GM19328 (cell line): Measurements from ENCODE around the gene WDR77.

ENCODE experiments used
- ATAC-seq: cut with Tn5 transposase; IDR thresholded peaks from one replicate; pipeline ENCODE4 v1.9.1; 2021; ENCODE audit warnings: mild to moderate bottlenecking, moderate library complexity; ENCODE audit not compliant: unreplicated experiment

WDR77 gene

GRCh38 chr1:111470596-111470995 is 21.5 kb upstream of the WDR77 start:
- ATAC-seq, result no peak

DNA sequence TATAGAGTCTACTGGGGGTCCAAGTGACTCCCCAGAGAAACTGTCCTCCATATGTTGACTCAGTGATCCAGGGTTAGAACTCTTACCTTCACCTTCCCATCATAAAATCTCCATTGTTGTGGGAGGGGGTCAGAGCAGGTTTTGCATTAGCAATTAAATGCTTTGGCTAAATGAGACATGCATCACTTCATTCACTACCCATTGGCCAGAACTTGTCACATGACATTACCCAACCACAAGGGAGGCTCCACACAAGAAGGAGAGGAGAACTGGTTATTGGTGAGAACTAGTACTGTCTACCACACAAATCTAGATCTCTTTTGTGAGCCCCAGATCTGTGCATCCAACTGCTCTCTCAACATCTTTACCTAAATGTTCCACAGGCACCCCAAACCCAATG is 20.5 kb upstream of the WDR77 start:
- no peak for ATAC-seq

- no peak for ATAC-seq
Measured at GRCh38 chr1:111468717-111469100, 19.7 kb upstream of the WDR77 start.

DNA sequence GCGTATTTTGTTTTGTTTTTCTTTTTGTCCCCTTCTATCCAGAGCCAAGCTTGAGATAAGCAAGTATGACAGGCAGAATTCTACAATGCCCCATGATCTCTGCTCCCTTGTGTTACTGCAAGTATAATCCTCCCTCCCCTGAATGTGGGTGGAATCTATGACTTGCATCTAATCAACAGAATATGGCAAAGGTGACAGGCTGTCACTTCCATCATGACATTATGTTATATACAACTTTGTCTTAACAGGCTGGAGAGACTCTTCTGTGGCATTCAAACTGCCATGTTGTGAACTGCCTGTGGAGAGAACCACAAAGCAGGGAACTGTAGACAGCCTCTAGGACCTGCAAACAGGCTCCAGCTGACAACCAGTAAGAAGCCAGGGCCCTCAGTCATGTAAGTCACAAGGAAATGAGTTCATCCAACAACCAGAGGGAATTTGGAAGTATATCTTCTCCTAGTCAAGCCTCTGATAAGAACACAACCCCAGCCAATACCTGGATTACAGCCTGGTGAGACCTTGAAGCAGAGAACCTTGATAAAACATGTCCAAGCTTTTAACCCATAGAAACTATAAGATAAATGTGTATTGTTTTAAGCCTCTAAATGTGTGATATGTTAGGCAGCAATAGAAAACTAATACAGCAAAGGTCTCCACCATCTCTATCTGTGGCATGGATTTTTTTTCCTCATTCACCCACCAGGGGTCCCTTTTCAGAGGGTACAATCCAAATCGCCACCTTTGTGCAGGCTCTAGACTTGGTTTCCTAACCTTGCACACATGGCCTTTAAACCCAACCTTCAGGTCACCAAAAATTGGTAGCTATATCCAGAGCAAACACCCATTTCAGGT is 19.0 kb upstream of the WDR77 start:
- ATAC-seq, result no peak

DNA sequence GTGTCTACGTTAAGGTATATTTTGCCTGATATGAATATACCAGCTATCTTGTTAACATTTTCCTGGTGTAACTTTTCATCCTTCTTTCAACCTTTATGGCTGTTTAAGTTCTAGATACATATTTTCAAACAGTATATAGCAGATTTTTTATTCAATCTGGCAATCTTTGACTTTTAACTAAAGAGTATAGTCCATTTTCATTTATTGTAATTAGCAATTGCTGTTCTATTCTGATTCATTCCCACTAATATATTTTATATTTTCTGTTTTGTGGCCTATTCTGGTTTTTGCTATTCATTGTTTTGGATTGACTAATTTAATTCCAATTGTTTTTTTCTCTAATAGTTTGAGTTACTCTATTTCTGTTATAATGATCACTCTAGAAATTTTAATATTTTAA is 17.4 kb upstream of the WDR77 start:
- no peak for ATAC-seq

DNA sequence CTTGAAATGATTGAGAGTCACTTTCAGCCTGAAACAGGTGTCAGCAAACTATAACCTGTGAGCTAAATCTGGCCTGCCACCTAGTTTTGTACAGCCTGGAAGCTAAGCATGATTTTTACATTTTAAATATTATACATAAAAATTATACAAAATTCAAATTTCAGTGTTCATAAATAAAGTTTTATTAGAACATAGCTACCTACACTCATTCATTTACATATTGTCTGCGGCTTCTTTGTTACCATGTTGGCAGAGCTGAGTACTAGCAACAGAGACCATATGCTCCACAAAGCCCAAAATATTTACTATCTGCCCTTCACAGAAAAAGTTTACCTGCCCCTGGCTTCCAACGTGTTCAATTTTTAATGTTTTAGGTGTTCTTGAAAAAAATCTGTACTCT is 16.7 kb upstream of the WDR77 start:
- ATAC-seq, result no peak

DNA sequence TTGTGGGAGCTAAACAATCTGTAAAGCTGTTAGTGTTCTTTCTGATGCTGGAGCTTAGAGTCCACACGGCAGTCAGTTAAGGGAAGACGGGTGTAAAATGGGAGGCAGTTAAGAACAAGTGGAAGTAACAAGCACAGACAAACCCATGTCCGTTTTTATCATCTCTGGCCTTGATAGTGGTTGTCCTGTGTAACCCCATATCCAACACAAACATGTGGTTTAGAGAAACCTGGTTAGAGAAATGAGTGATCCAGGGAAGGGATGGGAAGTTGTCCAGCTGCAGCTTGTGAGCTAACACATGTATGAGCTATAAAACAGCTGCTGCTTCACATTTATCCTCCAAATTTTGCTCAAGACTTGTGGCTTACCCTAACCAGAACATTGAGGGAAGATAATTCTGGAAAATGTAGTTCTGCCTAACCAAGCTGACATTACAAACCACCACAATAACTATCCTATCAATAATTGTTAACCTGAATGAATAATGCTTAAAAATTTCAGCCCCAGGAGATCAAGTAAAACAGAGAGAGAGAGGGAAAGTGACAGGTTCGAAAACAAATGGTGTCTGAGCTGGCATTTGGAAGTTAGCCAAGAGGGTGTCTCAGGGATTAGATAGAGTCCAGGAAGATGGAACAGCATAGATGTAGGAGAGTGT is 14.1 kb upstream of the WDR77 start:
- ATAC-seq, result no peak

DNA sequence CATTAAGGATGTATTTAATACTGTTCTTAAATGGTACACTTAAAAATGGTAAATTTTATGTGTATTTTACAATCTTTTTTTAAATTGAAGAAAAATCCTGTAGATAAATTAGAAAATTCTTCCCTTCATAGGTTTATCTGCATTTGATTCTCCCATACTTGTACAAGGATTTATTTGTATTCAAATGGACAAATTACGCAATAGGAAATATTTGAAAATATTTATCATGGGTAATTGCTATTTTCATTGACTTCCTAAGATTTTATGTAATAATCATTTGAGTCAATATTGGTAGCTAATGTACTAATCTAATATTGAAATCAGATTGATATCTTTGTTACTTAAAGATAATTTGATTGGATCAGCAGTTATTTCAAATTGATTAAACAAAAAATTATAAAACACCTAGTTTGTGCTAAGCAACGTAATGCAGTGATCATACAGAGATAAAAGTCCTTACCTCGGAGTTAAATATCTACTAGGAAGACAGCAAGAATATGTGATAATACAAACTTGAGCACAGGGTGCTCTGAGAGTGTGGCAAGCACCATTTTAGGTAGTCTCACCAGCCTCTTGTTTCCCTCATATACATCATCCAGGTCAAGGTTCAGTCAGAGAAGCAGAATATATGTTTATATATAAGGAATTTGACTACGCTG is 13.4 kb upstream of the WDR77 start:
- ATAC-seq, result no peak

DNA sequence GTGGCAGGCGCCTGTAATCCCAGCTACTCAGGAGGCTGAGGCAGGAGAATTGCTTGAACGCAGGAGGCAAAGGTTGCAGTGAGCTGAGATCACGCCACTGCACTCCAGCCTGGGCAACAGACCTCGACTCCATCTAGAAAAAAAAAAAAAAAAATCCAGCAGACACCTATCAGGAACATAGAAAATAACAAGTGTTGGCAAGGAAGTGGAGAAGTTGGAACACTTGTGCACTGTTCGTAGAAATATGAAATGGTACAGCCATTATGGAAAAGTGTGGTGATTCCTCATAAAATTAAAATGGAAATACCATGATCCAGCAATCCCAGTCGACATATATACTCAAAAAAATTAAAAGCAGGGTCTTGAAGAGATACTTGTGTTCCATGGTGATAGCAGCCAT is 12.7 kb upstream of the WDR77 start:
- no peak for ATAC-seq

GRCh38 chr1:111455642-111456031 is 6.6 kb upstream of the WDR77 start:
- no peak for ATAC-seq

- no peak for ATAC-seq
Measured at GRCh38 chr1:111454859-111455641, 6.0 kb upstream of the WDR77 start.

- no peak for ATAC-seq
Measured at GRCh38 chr1:111453706-111454105, 4.7 kb upstream of the WDR77 start.

DNA sequence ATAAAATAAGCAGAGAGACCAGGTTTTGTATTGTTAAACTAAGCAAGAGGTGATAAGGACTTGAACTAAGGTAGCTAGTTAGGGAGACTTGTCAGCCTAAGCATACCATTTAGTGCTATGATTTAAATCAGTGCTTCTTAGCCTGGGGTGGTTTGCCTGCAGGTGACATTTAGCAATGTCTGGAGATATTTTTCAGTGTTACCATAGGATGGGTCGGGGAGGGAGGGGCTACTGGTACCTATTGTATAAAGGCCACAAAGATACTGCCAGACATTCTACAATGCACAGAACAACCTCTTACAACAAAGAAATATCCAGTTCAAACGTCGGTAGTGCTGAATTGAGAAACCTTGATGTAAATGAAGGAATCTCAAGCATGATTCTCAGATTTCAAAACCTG is 3.5 kb upstream of the WDR77 start:
- no peak for ATAC-seq

DNA sequence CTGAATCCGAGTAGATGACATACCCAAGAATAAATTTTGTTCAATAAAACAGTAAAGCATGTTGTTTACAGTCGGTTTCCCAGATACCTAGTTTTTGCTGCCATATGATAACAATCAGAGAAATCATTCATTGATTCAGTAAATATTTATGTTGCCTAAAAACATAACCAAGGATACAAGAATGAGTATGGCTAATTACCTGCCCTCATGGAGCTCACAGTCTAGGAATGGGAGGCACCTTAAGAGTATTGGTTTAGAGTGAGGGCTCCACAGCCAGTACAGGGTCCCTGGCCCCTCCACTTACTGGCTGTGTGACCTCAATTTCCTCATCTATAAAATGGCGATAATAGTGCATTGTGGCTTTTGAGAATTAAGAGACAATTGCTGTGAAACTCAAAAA is 1.1 kb upstream of the WDR77 start:
- ATAC-seq, result no peak

GRCh38 chr1:111449703-111450017 is 604 bp upstream of the WDR77 start:
- ATAC-seq, result no peak

GRCh38 chr1:111448482-111448917 is 556 bp downstream of the WDR77 start:
- peak; percentile 14 for ATAC-seq

GRCh38 chr1:111446967-111447892 is 1.8 kb downstream of the WDR77 start:
- ATAC-seq, result no peak

- no peak for ATAC-seq
Measured at GRCh38 chr1:111446546-111446945, 2.5 kb downstream of the WDR77 start.

DNA sequence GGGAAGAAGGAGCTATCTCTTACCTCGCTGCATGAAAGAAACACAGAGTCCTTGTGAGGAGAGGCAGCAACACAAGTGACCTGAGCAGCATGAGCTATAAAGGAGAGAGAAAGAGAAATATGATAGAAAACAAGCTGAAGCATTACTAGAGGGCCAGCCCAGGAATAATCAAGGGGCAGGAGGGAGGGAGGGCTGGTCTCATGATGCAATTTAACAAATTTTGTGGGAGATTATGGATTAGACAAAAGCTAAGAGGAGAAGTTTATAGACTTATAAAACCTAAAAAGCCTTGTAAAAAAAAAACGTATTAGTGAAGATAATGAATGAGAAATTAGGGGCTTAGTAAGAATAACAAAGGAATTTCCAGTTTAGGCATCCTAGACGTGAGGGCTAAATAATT is 5.0 kb downstream of the WDR77 start:
- no peak for ATAC-seq

DNA sequence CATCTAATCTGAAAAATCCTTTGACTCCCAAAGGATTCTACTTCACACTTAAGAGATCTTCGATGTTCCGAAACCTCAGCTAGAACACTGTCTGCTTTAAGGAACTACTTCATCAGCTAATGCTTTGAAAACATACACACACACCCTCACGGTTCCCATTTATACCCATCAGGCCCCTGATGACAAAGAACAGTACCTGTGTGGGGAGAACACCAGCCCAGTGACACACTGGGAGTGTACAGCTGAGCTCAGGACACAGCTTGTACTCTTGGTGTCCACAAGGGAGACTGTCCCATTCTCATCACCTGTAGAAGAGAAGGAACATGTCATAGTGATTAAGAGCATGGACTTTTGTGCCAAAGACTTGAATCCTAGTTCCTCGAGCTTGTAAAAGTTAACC is 6.6 kb downstream of the WDR77 start:
- no peak for ATAC-seq
